ENCODE data around the gene ZNRF3.

The ZNRF3 gene

DNA sequence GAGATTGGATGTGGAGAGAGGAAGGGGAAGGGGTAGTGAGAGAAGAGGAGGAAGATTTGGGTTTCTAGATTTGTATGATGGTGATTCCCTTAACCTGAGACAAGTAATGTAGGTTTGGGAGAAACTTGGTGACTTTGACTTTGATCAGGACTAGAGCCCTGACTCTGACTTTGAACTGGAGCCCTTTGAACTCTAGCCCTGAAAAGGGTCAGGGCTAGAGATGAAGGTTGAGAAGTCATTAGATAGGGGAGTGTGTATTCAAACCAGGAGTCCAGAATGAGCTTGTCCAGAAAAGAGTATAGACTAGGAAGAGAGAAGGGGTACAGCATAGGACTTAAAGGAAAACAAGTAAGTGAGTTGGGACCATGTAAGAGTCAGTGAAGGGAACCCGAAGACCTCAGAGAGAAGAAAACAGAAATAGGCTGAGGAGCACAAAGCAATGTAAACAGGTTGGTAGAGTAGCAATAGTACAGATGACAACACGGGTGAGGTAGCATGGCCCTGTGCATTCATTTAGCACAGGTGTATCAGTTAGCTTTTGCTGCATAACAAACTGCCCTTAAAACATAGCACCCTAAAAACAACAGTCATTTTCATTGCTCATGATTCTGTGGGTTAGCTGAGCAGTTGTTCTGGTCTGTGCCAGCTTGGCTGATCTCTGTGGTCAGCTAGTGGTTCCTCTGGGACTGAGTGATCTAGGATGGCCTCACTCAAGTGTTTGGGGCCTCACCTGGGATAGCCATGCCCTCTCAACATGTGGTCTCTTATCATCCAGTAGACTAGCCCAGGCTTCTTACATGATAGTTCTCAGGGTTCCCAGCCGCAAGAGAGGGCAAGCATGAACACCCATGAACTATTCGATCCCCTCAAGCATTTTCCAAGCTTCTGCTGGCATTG, 135.2 kb downstream of the ZNRF3 start:
- H3K36me3 Mint-ChIP-seq (ENCODE audit: low read depth) = peaks cover 16% of the 10 kb centered on the region
- H3K9me3 Mint-ChIP-seq = peaks cover 7% of the 10 kb centered on the region
- H3K27ac Mint-ChIP-seq = peak overlapping the region; percentile 38 to 89 (median 84)
- H3K4me3 Mint-ChIP-seq = no peak overlapping the region
- H3K27me3 Mint-ChIP-seq (ENCODE audit: low read depth) = no peaks in the 10 kb centered on the region
- H3K4me1 Mint-ChIP-seq = peaks cover 56% of the 10 kb centered on the region
- TF ChIP-seq, protein P1, sequence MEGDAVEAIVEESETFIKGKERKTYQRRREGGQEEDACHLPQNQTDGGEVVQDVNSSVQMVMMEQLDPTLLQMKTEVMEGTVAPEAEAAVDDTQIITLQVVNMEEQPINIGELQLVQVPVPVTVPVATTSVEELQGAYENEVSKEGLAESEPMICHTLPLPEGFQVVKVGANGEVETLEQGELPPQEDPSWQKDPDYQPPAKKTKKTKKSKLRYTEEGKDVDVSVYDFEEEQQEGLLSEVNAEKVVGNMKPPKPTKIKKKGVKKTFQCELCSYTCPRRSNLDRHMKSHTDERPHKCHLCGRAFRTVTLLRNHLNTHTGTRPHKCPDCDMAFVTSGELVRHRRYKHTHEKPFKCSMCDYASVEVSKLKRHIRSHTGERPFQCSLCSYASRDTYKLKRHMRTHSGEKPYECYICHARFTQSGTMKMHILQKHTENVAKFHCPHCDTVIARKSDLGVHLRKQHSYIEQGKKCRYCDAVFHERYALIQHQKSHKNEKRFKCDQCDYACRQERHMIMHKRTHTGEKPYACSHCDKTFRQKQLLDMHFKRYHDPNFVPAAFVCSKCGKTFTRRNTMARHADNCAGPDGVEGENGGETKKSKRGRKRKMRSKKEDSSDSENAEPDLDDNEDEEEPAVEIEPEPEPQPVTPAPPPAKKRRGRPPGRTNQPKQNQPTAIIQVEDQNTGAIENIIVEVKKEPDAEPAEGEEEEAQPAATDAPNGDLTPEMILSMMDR (IDR thresholded peaks at IDR 0.05; ENCODE audit: unreplicated experiment in 3 of 3) = no peak

DNA sequence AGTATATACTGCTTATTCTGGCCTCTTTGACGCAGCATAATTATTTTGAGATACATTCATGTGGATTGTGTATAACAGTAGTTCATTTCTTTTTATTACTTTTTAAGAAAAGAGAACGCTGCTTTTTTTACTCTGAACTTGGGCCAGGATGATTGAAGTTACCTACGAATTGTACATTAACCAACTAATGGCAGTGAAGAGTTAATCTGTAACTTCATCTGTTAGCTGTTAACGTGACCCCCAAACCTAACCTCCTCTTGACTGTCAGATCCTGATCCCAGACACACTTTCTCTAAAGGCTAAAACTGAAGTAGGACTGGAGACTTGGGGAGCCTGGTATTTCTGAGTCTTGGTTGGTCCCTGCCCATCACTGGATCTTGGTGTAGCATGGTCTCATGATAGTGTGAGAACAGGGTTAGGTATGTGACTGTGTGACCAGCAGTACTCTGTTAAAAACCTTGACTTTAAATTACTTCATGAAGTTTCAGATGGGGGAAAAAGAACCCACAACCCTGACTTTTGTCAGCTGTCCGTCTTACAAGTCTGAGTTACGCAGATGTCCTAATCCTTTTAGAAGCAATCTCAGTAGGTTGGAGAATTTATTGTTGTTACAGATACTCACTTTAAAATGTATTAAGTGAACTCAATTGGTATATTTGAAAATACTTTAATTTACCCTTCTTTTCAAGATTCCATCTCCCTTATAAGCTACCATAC, 138.9 kb downstream of the ZNRF3 start:
- peaks cover 36% of the 10 kb centered on the region for H3K4me1 Mint-ChIP-seq
- H3K27me3 Mint-ChIP-seq (ENCODE audit: low read depth) = no peaks in the 10 kb centered on the region
- H3K4me3 Mint-ChIP-seq = peak overlapping the region in 1 of 3 experiments; percentile 7
- peak overlapping the region; percentile 85 to 94 (median 87) for H3K27ac Mint-ChIP-seq
- peaks cover 7% of the 10 kb centered on the region for H3K9me3 Mint-ChIP-seq
- TF ChIP-seq, protein P1 (IDR thresholded peaks at IDR 0.05; ENCODE audit: unreplicated experiment in 3 of 3) = no peak
- H3K36me3 Mint-ChIP-seq (ENCODE audit: low read depth) = peaks cover 17% of the 10 kb centered on the region

DNA sequence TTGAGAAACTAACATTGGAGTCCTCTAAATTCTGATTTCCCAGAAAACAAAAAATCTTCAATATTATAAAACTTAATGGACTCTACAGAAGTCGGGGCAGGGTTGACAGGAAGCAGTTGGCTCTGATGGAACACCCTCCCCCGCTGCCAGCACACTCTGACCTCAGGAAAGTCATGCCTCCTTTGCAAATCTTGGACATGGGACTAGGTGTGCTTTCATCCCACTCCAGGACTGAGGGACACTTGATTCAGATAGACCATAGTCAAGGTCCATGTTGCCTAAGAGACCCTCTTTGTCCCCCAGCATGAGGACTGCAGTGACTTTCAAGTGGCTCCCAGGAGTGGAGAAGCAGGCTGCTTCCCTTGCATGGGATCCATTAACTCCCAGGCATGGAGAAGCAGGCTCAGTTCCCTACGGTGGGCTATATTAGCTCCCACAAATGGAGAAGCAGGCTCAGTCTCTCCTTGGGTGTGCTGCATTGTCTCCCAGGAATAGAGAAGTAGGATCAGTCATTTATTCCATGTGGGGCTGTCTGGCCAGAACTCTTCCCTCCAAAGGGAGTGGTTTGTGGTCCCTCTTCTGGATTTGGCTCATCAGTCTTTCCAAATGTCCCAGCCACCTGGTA, 139.9 kb downstream of the ZNRF3 start:
- Mint-ChIP-seq H3K4me3 (no peak overlapping the region), H3K27me3 (ENCODE audit: low read depth) (no peaks in the 10 kb centered on the region), H3K4me1 (peaks cover 33% of the 10 kb centered on the region), H3K9me3 (peaks cover 3% of the 10 kb centered on the region), H3K27ac (peak overlapping the region; percentile 85 to 94 (median 90)), H3K36me3 (ENCODE audit: low read depth) (peaks cover 11% of the 10 kb centered on the region)
- TF ChIP-seq, protein P1 (IDR thresholded peaks at IDR 0.05; ENCODE audit: unreplicated experiment in 3 of 3) = no peak

DNA sequence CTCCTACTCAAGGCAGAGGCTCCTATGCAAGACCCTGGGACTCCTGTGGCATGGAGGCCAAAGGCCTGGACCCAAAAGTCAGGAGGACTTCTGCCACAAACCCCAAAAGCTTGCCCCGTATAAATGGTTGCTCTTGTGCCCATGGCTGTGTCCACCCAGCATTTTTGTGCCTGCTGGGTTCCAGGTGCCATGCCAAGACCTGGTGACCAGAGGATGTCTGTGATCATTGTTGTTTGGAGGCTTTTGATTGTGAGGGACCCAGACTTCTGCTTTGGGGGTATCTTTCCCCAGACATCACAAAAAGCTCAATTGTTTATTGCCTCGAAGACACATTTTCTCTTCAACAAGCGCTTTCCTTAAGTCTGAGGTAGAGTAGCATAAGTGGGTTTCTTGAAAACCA, 143.2 kb downstream of the ZNRF3 start:
- no peaks in the 10 kb centered on the region for H3K27me3 Mint-ChIP-seq (ENCODE audit: low read depth)
- peaks cover 66% of the 10 kb centered on the region for H3K4me1 Mint-ChIP-seq
- no peaks in the 10 kb centered on the region for H3K9me3 Mint-ChIP-seq
- H3K4me3 Mint-ChIP-seq = no peak overlapping the region
- TF ChIP-seq, protein P1 (IDR thresholded peaks at IDR 0.05; ENCODE audit: unreplicated experiment in 3 of 3) = no peak
- H3K36me3 Mint-ChIP-seq (ENCODE audit: low read depth) = peaks cover 7% of the 10 kb centered on the region
- peak overlapping the region in 1 of 3 experiments; percentile 59 for H3K27ac Mint-ChIP-seq

DNA sequence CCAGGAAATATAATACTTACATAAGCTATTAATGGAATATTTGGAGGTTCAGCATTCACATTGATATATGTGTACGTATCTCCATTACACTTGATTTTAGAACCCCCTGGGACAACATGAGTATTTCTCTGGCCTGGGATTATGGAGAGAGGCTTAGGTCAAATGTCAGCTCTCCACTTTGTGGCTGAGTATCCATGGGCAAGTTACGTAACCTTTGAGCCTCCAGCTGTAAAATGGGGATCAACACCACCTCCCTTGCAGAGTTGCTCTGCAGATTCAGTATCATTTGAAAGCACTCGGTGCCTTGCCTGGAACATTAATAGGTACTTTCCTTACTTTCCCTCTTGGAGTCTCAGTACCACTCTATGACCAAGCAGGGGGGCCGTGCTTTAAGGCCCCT, 145.1 kb downstream of the ZNRF3 start:
- Mint-ChIP-seq H3K27ac (peak overlapping the region; percentile 30 to 96 (median 95)), H3K36me3 (ENCODE audit: low read depth) (peaks cover 7% of the 10 kb centered on the region), H3K9me3 (no peaks in the 10 kb centered on the region), H3K4me3 (peak overlapping the region in 1 of 3 experiments; percentile 17), H3K27me3 (ENCODE audit: low read depth) (no peaks in the 10 kb centered on the region), H3K4me1 (peaks cover 56% of the 10 kb centered on the region)
- TF ChIP-seq, protein P1 (IDR thresholded peaks at IDR 0.05; ENCODE audit: unreplicated experiment in 3 of 3) = no peak

All from nephron (organoid).